22Rv1 (cell line): Measurements from ENCODE around the gene EPB41L4B.

ENCODE experiments used
- H3K27ac ChIP-seq: fragments of 450-650 bp; 2 replicates; pipeline ENCODE4 v1.5.1; 2017
- ZFX ChIP-seq: fragments of 450-650 bp; IDR thresholded peaks from 2 replicates; pipeline ENCODE4 v1.6.1; 2017; ENCODE audit warnings: antibody characterized with exemption, borderline replicate concordance
- TF ChIP-seq, protein P1 (sequence below): fragments of 450-650 bp; IDR thresholded peaks from 2 replicates; pipeline ENCODE4 v1.5.1; 2017; ENCODE audit warnings: mild to moderate bottlenecking

The EPB41L4B gene

DNA sequence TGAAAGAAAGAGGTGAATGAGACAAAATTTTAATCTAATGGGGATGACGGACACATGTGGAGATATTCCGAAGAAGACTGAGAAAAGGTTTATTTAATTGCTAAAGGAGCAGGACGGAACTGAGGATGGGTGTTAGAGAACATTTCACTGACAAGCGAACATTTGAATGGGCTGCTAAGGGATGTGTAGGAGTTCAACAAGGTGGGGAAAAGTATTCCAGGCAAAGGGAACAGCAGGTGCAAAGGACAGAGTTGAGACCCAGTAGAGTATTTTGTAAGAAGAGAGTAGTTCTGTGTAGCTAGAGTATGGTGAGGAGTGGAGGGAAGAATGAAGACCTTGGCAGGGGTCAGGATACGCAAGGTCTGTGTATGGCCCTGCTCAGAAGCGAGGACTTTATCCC, 106.4 kb downstream of the EPB41L4B start:
- TF ChIP-seq ZFX, result no peak
- TF ChIP-seq, protein P1, sequence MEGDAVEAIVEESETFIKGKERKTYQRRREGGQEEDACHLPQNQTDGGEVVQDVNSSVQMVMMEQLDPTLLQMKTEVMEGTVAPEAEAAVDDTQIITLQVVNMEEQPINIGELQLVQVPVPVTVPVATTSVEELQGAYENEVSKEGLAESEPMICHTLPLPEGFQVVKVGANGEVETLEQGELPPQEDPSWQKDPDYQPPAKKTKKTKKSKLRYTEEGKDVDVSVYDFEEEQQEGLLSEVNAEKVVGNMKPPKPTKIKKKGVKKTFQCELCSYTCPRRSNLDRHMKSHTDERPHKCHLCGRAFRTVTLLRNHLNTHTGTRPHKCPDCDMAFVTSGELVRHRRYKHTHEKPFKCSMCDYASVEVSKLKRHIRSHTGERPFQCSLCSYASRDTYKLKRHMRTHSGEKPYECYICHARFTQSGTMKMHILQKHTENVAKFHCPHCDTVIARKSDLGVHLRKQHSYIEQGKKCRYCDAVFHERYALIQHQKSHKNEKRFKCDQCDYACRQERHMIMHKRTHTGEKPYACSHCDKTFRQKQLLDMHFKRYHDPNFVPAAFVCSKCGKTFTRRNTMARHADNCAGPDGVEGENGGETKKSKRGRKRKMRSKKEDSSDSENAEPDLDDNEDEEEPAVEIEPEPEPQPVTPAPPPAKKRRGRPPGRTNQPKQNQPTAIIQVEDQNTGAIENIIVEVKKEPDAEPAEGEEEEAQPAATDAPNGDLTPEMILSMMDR, result no peak
- no peak overlapping the region for H3K27ac ChIP-seq

DNA sequence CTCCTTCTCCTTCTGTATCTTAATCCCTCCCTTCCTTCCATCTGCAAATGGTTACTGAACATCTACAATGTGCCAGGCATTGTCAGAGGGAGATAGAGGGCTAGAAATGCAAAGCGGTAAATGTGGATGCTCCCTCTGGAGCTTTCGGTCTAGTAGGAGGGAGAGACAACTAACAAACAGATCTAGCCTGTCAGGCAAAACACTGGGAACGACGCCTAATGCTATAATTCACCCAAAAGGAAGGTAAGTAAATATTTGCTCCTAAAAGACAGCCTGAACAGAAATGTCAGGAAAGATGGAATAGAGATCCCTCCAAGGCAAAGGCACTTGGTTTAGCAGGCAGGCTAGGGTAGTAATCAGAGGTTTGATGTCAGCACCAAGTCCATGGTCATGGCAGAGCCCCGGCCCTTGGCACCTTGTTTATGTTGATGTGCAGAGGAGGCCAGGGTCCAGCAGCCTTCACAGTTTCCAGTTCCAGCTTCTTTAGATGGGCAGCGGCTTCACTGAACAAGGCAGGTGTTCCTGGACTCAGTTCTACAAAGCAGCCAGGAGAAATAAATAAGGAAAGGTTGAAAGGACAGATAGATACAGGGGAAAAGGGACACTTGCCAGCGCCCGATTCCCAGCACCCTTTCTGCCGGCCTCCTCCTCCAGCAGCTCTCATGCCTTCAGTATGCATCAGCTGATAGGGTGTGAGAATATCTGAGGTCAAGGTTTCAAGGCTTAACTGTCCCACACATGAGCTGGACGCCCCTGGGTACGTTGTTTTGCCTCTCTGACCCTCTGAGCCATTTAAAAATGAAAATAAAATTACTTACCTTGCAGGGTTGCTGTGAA, 107.4 kb downstream of the EPB41L4B start:
- TF ChIP-seq ZFX, result no peak
- TF ChIP-seq, protein P1, result no peak
- H3K27ac ChIP-seq, result no peak overlapping the region

DNA sequence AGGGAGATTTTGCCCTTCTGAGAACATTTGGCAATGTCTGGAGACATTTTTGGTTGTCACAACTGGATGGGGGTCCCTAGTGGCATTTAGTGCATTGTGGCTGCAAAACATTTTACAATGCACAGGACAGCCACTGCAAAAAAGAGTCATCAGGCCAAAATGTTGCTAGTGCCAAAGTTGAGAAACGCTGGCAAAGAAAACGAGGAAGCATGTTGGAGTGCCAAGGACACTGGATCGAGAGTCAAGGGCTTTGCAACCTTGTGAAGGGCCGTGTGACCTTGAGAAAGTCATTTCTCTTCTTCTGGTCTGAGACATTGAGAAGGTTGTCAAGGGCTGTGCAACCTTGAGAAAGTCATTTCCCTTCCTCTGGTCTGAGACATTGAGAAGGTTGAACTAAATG, 108.1 kb downstream of the EPB41L4B start:
- H3K27ac ChIP-seq, result no peak overlapping the region
- no peak for TF ChIP-seq ZFX
- TF ChIP-seq, protein P1, result no peak

DNA sequence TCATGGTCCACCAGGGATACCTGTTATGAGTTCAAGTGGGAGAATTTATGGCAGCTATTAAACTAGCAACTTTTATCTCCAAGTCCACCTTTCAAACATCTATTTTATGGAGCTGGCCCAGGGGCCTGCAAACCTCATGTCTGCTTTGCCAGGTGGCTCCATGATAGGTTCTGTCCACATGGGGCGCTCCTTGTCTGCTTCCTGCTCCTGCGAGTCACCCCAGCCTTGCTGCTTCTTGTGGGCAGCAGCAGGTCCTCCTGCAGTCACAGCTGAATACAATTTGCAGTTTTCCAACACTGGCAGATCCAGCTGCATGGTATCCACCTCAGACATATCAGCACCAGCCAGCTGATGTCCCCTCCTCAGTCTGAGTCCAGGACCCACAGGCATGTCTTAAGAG, 114.2 kb downstream of the EPB41L4B start:
- no peak overlapping the region for H3K27ac ChIP-seq
- no peak for TF ChIP-seq ZFX
- TF ChIP-seq, protein P1, result no peak

DNA sequence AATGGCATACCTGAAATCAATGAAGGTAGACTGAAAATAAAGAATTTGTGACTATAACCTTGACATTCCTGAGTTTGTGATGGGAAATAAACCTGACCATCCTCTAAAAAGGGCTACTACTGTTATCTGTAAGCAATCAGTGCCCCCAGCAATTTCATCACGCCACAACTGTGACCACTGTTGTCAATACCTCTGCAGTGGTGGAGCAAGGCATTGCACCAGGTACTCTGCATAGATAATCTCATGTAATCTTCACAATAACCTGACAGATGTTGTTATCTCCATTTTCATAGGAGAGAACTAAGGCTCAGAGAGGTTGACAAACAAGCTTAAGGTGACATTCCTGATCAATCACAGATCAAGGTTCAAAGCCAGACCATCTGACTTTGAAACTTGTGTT, 115.3 kb downstream of the EPB41L4B start:
- H3K27ac ChIP-seq, result no peak overlapping the region
- TF ChIP-seq, protein P1, result no peak
- no peak for TF ChIP-seq ZFX

DNA sequence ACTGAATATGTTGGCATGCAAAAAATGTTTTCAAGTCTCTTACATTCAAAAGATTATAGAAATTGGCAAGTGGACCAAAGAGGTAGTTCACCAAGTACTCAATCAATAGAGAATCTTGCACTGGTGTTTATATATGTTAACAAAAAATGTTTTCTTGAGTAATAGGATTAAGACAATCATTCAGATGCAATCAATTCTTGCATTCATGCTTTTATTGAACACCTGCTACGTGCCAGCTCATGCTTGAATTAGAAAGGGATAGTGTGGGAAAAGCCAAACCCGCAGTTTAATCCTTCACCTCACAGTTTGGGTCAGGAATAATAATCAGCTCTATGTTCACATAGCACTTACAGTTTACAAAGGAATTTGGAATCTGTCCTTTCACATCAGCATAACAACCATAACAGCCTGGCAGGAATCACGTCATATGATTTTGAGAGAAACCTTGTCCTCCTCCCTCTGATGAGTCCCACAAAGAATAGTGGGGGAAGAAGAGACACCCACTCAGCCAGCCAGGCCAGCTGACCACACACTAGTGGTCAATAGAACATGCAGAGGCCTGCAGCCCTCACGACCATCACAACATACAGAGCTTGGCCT, 117.0 kb downstream of the EPB41L4B start:
- no peak for TF ChIP-seq ZFX
- TF ChIP-seq, protein P1, result no peak
- no peak overlapping the region for H3K27ac ChIP-seq

DNA sequence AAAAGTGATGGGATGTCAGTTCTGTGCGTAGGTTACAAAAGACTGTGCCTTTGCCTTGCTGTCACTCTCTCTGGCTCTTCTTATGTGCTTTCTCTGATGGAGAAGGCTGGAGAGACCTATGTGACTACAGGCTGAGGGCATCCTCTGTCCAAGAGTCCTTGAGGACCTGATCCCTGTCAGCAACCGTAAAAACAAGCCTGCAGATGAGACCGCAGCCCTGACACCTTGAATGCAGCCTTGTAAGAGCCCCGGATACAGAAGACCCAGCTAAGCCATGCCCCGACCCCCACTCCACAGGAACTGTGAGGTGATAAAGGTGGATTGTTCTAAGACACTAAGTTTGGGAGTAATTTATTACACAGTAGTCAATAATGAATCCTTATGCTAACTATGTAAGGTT, 121.2 kb downstream of the EPB41L4B start:
- no peak for TF ChIP-seq ZFX
- TF ChIP-seq, protein P1, result no peak
- H3K27ac ChIP-seq, result no peak overlapping the region
